Caco-2 (cell line): Measurements from ENCODE around the gene CYP4F3. TPM values are rescaled to one million over a fixed set of nuclear protein-coding genes. Genes with fewer than 3 reads are reported as not detected.

Experiments
- BruUV-seq: library from RNA; stranded (reverse); fragments of 400-500 nt; replicated peaks from 2 replicates; lab custom pipeline; 2021; lab: Mats Ljungman, UMichigan
- CTCF ChIA-PET: fragments of 300-600 bp; sonication (Branson Sonifier 250); formaldehyde crosslinking; loops from one replicate; lab custom pipeline; 2022; ENCODE audit warnings: antibody characterized with exemption; lab: Charles Lee
- POLR2A ChIA-PET: fragments of 300-600 bp; sonication (Branson Sonifier 250); formaldehyde crosslinking; loops from one replicate; lab custom pipeline; 2022; ENCODE audit warnings: antibody characterized with exemption; lab: Charles Lee
- DNase-seq, 2 experiments: peaks; one replicate each; pipeline versions ENCODE4 v3.0.0 to v3.0.0-alpha.2; 2020 to 2022
- H3K27me3 ChIP-seq: replicated peaks from 2 replicates; pipeline ENCODE4 v1.6.0; 2011; ENCODE audit warnings: low read length; ENCODE audit not compliant: control insufficient read depth, insufficient read depth
- H3K36me3 ChIP-seq: 2 replicates; pipeline ENCODE4 v1.5.1; 2011; ENCODE audit warnings: low read length; ENCODE audit not compliant: control insufficient read depth, insufficient read depth
- H3K4me1 ChIP-seq: fragments of 250-450 bp; sonication (Bioruptor Pico); 2 replicates; pipeline ENCODE4 v1.5.1; 2020; ENCODE audit warnings: mild to moderate bottlenecking
- H3K4me3 ChIP-seq: 2 replicates; pipeline ENCODE4 v1.5.1; 2011; ENCODE audit warnings: low read depth, mild to moderate bottlenecking, control low read depth, low read length
- H3K9me3 ChIP-seq: fragments of 250-450 bp; sonication (Bioruptor Pico); 2 replicates; pipeline ENCODE4 v1.5.1; 2020; ENCODE audit warnings: mild to moderate bottlenecking, moderate library complexity
- H3K27ac Mint-ChIP-seq: one replicate; pipeline ENCODE4 v1.8.0; 2022; ENCODE audit warnings: mixed read lengths; ENCODE audit not compliant: unreplicated experiment
- H3K27me3 Mint-ChIP-seq: one replicate; pipeline ENCODE4 v1.8.0; 2022; ENCODE audit warnings: mixed read lengths; ENCODE audit not compliant: insufficient read depth, unreplicated experiment
- H3K36me3 Mint-ChIP-seq: one replicate; pipeline ENCODE4 v1.8.0; 2022; ENCODE audit warnings: mild to moderate bottlenecking, mixed read lengths; ENCODE audit not compliant: insufficient read depth, unreplicated experiment
- H3K4me1 Mint-ChIP-seq: one replicate; pipeline ENCODE4 v1.8.0; 2022; ENCODE audit warnings: low read depth, mixed read lengths; ENCODE audit not compliant: unreplicated experiment
- H3K4me3 Mint-ChIP-seq: one replicate; pipeline ENCODE4 v1.8.0; 2022; ENCODE audit warnings: mild to moderate bottlenecking, moderate library complexity, mixed read lengths; ENCODE audit not compliant: unreplicated experiment
- H3K9me3 Mint-ChIP-seq: one replicate; pipeline ENCODE4 v1.8.0; 2022; ENCODE audit warnings: mixed read lengths; ENCODE audit not compliant: unreplicated experiment
- CTCF ChIP-seq, 2 experiments: fragments of 200-600 bp in 1 of 2; IDR thresholded peaks; 1 replicate in 1 of 2; 2 replicates in 1 of 2; pipeline versions ENCODE4 v1.5.1 to v1.8.0; 2011 to 2022; ENCODE audit warnings: antibody characterized with exemption in 1 of 2, control low read depth in 1 of 2, inconsistent platforms in 1 of 2, low read depth in 1 of 2, low read length in 1 of 2, mild to moderate bottlenecking in 1 of 2, moderate library complexity in 1 of 2; ENCODE audit not compliant: insufficient read depth in 1 of 2, severe bottlenecking in 1 of 2, unreplicated experiment in 1 of 2
- intact Hi-C: fragments of 100-400 bp; cut with micrococcal nuclease; formaldehyde crosslinking; loops from one replicate; pipeline ENCODE4 v1.10.0; 2022; ENCODE audit not compliant: unreplicated experiment
- total RNA-seq: library from RNA; stranded (reverse); gene quantifications from 2 replicates; pipeline ENCODE4 v1.2.3, GENCODE V29; 2022

Gene CYP4F3
- total RNA-seq, 1 experiment from 2014 or later = 0.93 TPM

- intact Hi-C loops = loop anchor here (10.0 kb wide), 1 partner anchor 401 kb away; no protein-coding TSS in a partner anchor
- Mint-ChIP-seq H3K4me3 (no peak overlapping the region), H3K9me3 (peaks cover 10% of the 10 kb centered on the region)
Measured at GRCh38 chr19:15623711-15624318, 16.9 kb upstream of the CYP4F3 start.

GRCh38 chr19:15628236-15629002 is 12.3 kb upstream of the CYP4F3 start:
- H3K27me3 Mint-ChIP-seq = no peaks in the 10 kb centered on the region
- H3K9me3 ChIP-seq = no peaks in the 10 kb centered on the region
- no TSS peak for BruUV-seq
- H3K4me1 ChIP-seq = no peaks in the 10 kb centered on the region
- no peak for DNase-seq
- H3K4me3 ChIP-seq = no peak overlapping the region
- H3K36me3 ChIP-seq = no peaks in the 10 kb centered on the region
- no peak overlapping the region for H3K27ac Mint-ChIP-seq
- intact Hi-C loops = loop anchor here (1.0 to 10.0 kb wide), 3 partner anchors 74 to 396 kb away; no protein-coding TSS in a partner anchor
- ChIA-PET POLR2A (no interaction called here), CTCF (no interaction called here)
- no peaks in the 10 kb centered on the region for H3K4me1 Mint-ChIP-seq
- TF ChIP-seq CTCF (IDR thresholded peaks at IDR 0.05; ENCODE audit: insufficient read depth in 1 of 2, low read depth in 1 of 2, low read length in 1 of 2, severe bottlenecking in 1 of 2, unreplicated experiment in 1 of 2) = no peak
- H3K4me3 Mint-ChIP-seq = no peak overlapping the region
- no peaks in the 10 kb centered on the region for H3K36me3 Mint-ChIP-seq
- no peaks in the 10 kb centered on the region for H3K9me3 Mint-ChIP-seq
- no peaks in the 10 kb centered on the region for H3K27me3 ChIP-seq

More at GRCh38 chr19:15623711-15624318, 16.9 kb upstream of the CYP4F3 start:
- H3K36me3 Mint-ChIP-seq = no peaks in the 10 kb centered on the region
- peaks cover 7% of the 10 kb centered on the region for H3K27me3 Mint-ChIP-seq
- Histone ChIP-seq H3K4me1 (no peaks in the 10 kb centered on the region), H3K9me3 (no peaks in the 10 kb centered on the region), H3K4me3 (no peak overlapping the region), H3K27me3 (no peaks in the 10 kb centered on the region), H3K36me3 (no peaks in the 10 kb centered on the region)
- ChIA-PET POLR2A (no interaction called here), CTCF (no interaction called here)
- peak in 1 of 2 experiments; percentile 68 for DNase-seq
- no TSS peak for BruUV-seq
- H3K4me1 Mint-ChIP-seq = no peaks in the 10 kb centered on the region
- TF ChIP-seq CTCF (IDR thresholded peaks at IDR 0.05; ENCODE audit: insufficient read depth in 1 of 2, low read depth in 1 of 2, low read length in 1 of 2, severe bottlenecking in 1 of 2, unreplicated experiment in 1 of 2) = no peak
- H3K27ac Mint-ChIP-seq = no peak overlapping the region

GRCh38 chr19:15629003-15629880 is 11.5 kb upstream of the CYP4F3 start:
- Histone ChIP-seq H3K27me3 (no peaks in the 10 kb centered on the region), H3K4me1 (no peaks in the 10 kb centered on the region), H3K9me3 (no peaks in the 10 kb centered on the region), H3K4me3 (0 out of 2 replicates have a peak overlapping the region, but pooled peaks have one; percentile 10), H3K36me3 (no peaks in the 10 kb centered on the region)
- Mint-ChIP-seq H3K27ac (no peak overlapping the region), H3K4me1 (no peaks in the 10 kb centered on the region), H3K9me3 (no peaks in the 10 kb centered on the region), H3K36me3 (no peaks in the 10 kb centered on the region), H3K27me3 (no peaks in the 10 kb centered on the region), H3K4me3 (no peak overlapping the region)
- ChIA-PET POLR2A (no interaction called here), CTCF (interaction anchor here (0.6 kb wide), 1 partner anchor 553 kb away, joined by 3 read pairs; no protein-coding TSS in a partner anchor)
- BruUV-seq = no TSS peak
- intact Hi-C loops = loop anchor here (1.0 to 10.0 kb wide), 3 partner anchors 74 to 396 kb away; no protein-coding TSS in a partner anchor
- TF ChIP-seq CTCF (IDR thresholded peaks at IDR 0.05; ENCODE audit: insufficient read depth in 1 of 2, low read depth in 1 of 2, low read length in 1 of 2, severe bottlenecking in 1 of 2, unreplicated experiment in 1 of 2) = peak; percentile 90 to 94
- peak; percentile 69 to 87 for DNase-seq
